GM10266 (cell line): ENCODE results near the gene UAP1L1.

Experiments
- DNase-seq: peaks from one replicate; pipeline ENCODE4 v3.0.0; 2012; ENCODE audit errors: extremely low spot score
- CTCF ChIP-seq: IDR thresholded peaks from 2 replicates; pipeline ENCODE4 v1.5.1; 2012; ENCODE audit warnings: mild to moderate bottlenecking, low read depth; ENCODE audit not compliant: control insufficient read depth, insufficient read depth; ENCODE audit errors: missing control alignments

Gene UAP1L1

GRCh38 chr9:137110147-137110910 lies 33.0 kb downstream of the UAP1L1 start:
- no peak for DNase-seq
- TF ChIP-seq CTCF: no peak

- DNase-seq: no peak
- no peak for TF ChIP-seq CTCF
Measured at GRCh38 chr9:137110911-137111787, 33.8 kb downstream of the UAP1L1 start.

- TF ChIP-seq CTCF: no peak
- no peak for DNase-seq
Measured at GRCh38 chr9:137111788-137112563, 34.7 kb downstream of the UAP1L1 start.

- TF ChIP-seq CTCF: no peak
- DNase-seq: no peak
Measured at GRCh38 chr9:137112564-137113384, 35.5 kb downstream of the UAP1L1 start.

GRCh38 chr9:137113385-137114159 lies 36.3 kb downstream of the UAP1L1 start:
- no peak for TF ChIP-seq CTCF
- peak; percentile 64 for DNase-seq

GRCh38 chr9:137114220-137114612 lies 36.9 kb downstream of the UAP1L1 start:
- no peak for TF ChIP-seq CTCF
- DNase-seq: peak; percentile 74
